GM19328 (cell line): ENCODE results near the gene EEF1AKMT3.

Experiments
- ATAC-seq: cut with Tn5 transposase; IDR thresholded peaks from one replicate; pipeline ENCODE4 v1.9.1; 2021; ENCODE audit warnings: mild to moderate bottlenecking, moderate library complexity; ENCODE audit not compliant: unreplicated experiment

Gene EEF1AKMT3

GRCh38 chr12:57772429-57773322 is at the start of gene EEF1AKMT3:
Gene EEF1AKMT3 (plus strand): TSS chr12:57772614. CDS start chr12:57772725, 111 bp downstream.
- ATAC-seq: peak; percentile 23

DNA sequence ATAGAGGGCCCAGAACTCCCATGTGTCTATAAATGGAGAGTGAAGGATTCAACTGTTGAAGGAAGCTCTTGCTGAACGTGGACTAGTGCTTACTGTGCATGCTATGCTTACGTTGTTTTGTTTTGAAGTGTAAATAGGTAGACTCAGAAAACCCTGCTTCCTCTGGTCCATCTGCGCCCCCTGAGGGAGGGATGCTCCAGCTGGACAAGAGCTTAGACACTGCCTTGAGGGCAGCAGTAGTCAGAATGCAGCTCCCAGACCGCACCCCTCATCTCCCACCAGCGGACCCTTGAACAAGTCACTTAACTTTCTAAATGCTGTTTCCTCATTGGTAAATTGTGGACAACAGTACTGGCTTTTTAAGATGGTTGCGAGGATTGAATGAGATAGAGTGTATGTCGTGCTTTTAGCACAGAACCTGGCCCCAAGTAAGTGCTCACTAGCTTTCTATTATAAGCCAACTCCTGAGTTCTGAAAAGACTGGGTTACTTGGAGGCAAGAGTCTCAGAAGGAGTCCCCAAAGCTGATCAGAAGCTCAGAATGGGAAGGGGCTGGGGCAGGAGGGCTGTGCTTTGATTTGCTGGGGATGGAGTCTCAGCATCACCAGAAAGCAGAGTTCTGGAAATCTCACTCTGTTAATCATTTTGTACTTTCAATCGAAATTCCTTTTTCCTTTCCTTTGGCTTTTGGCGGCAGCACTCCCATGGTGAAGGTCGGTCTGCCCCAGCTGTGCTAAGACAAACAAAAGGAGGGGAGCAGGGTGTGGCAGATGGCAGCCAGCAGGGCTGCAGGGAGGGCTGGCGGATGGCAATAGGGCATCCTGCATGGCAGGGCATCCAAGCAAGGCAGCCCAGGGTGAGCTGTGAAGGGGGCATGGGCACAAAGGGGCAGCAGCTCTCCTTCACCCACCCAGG is 49.4 kb upstream of the EEF1AKMT3 start:
- no peak for ATAC-seq

GRCh38 chr12:57723630-57723962 is 48.8 kb upstream of the EEF1AKMT3 start:
- no peak for ATAC-seq

GRCh38 chr12:57724003-57724935 is 48.1 kb upstream of the EEF1AKMT3 start:
- no peak for ATAC-seq

- ATAC-seq: no peak
These were observed 47.3 kb upstream of the EEF1AKMT3 start for GRCh38 chr12:57724936-57725740.

DNA sequence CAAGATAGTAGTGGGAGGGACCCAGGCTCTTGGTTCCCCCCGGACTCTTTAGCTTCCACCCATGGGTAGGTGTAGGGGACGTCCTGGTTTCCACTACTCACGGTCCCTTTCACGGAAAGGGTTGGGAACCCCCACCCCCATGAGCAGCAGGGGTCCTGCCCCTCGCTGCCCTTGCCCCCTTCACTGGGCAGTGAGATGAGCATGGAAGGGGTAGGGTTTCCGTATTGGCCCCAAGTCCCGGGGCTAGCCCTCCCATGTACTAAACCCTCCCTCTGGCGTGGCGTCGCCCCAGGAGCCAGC is 46.6 kb upstream of the EEF1AKMT3 start:
- ATAC-seq: no peak

DNA sequence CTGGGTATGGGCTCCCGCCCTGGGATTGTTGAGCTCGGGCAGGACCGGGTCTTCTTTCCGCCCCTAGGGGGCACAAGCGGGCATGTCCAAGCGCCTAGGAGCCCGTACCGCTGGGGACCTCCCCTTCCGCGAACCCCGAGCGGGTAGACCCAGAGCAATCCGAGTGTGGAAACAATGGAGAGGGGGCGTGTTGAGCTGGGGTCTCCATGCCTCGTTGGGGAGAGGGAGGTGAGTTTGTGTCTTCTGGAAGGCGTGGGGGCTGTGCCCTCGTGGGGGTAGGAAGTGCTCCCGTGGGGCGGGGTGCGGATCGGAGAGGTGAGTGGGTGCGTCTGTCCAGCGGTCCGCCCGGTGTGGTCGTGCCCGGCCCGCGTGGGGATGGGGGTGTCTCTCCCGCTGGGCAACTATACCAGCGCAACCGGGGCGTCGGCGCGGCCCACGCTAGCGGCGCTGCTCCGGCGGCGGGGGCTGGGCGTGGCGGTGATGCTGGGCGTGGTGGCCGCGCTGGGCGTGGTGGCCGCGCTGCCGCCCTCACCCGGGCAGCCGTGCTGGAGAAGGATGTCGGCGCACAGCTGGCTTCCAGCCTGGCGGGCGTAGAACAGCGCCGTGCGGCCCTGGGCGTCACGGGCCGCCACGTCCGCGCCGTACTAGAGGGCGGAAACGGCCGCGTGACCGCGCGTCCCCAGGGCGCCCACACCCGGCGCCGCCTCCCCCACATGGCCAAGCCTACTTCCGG is 46.1 kb upstream of the EEF1AKMT3 start:
- ATAC-seq: no peak

- no peak for ATAC-seq
These were observed 45.3 kb upstream of the EEF1AKMT3 start for GRCh38 chr12:57726884-57727757.

- ATAC-seq: no peak
These were observed 44.5 kb upstream of the EEF1AKMT3 start for GRCh38 chr12:57727758-57728395.

DNA sequence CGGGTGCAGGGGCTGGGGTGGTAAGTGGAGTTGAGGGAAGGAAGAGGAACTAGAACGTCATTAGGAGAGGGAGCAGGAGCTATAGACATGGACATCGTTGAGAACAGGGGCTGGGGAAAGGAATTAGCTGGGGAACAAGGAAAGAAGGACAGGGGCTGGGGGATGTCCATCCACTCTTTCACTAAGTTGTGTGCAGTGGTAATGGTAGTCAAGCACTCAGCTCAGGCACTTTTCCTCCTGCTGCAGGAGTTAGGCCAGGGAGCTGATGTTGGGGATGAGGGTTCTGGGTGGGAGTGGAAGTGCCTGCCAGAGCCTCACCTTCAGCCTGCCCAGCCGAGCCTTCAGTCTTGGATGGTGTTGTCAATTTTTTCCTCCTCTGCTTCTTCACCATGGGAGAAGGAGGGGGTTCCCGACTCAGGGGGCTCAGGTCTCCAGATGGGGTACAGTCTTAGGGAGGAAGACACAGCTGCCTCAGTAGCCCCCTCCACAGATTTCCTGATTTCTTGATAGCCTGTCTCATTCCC is 43.0 kb upstream of the EEF1AKMT3 start:
- ATAC-seq: no peak

DNA sequence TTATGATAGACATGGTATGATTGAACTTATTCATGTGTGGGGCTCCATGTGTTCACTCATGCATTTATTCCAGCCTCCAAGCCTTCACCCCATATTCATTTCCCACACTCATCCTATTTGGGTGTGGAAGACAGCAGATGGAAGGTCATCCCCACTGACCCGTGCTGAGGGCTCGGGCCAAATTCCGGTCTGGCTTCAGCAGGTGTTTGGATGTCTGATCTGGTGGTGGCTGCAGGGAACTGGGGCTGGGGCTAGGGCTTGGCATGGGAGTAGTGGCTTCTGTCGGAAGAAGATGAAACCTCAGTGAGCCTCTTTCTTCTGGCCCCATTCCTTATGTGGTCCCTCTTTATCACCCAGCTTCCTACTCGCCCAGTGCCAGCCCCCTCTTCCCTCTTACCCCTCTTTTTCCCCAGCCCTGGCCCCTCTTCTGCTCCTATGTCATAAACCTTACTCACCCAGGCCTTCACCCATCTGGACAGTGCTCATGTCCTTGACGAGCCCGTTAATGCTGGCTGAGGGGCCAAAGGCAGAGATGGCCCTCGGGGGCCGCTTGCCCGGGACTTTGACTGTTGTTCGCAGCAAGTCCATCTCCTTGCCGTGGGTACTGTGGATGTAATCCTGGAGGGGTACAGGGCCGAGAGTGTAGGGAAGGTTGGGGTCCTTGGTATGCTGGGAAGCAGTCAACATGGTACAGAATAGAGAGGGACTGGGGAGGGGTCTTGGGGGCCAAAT is 41.9 kb upstream of the EEF1AKMT3 start:
- no peak for ATAC-seq

DNA sequence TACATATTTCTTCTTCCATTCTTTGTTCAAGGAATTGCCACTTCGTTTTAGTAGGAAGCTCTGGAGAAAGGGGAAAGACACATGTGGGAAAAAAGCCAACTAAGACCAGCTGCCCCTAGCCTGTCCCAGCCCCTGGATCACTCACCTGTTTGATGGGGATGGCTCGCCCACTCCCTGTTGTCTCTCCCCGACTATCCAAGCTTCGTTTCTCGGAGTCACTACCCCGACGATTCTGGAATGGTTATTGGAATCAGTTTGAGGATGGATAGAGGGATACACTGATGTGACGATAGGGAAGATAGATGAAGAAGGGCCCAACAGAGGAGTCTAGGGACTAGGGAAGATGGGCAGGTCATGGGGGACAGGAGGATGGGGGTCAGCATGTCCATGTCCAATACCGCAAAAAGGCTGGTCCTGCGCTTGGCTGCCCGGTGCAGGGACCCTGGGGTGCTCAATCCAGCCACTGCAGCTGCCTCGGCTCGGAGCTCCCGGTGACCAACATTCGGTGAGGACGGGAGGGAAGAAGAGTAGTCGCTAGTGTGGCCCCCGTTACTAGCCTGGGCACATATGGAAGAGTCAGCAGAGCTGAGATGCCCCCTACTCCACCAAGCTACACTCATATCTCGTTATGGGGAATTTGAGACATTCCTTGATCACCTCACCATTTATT is 40.9 kb upstream of the EEF1AKMT3 start:
- ATAC-seq: no peak

DNA sequence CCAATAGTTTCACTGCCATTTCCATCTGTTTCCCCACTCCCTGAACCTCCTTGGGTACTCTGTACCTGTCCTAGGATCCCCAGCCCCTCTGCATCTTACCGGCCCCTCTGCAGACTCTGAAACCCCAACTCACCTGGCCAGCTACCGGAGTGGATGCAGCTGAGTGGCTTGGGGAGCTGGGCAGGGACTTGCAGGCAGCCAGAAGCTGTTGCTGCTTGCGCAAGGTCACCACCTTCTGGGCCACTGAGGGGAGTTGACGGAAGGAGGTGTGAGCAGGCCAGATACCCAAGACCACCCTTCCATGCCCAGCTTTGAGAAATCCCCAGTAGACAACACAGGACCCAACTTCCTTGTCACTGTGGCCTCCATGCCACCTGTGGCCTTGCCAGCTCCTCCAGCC is 40.1 kb upstream of the EEF1AKMT3 start:
- ATAC-seq: no peak

DNA sequence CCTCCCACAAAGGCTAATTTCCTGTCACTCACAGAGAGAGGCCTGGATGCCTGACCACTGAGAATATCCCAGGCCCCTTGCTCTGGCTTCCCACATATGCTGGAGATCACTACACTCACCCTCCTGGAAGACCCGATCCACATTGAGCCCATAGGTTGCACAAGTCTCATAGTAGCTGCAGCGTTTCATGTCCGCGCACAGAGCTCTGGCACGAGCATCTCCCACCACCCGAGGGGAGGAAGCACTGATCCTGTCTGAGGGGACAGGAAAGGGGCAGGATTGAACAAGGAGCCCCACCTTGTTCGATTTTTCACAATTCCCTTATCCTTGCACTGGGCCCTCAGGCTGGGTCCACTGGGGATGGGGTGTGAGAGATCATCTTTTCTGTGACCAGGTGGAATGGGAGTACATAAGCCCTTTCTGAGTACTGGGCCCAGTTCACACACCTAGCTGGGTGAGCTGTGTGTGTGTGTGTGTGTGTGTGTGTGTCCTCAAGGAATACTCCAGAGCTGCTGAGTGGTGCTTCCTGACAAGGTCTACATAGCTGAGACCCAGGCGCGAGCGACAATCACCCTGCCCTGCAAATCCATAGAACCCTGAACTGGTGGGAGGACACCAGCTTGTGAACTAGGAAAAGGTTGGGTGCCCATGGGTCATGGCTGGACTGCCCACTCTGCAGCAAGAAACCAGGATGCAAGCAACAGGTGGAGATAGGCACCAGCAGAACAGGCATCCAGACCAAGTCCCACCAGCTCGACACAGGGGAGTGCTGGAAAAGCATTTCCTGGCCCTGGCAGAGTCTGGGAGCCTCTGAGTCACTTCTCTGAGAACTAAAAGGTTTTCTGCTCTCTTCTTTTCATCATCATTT is 39.5 kb upstream of the EEF1AKMT3 start:
- no peak for ATAC-seq

- ATAC-seq: no peak
These were observed 38.5 kb upstream of the EEF1AKMT3 start for GRCh38 chr12:57733928-57734327.

- ATAC-seq: no peak
These were observed 37.8 kb upstream of the EEF1AKMT3 start for GRCh38 chr12:57734591-57734990.
